ENCODE data around the gene LMTK2. TPM values are rescaled to one million over a fixed set of nuclear protein-coding genes. Genes with fewer than 3 reads are reported as not detected.

Gene LMTK2
- total RNA-seq, 1 donor from 2014 or later = 15.4 TPM

- H3K27ac Mint-ChIP-seq (ENCODE audit: unreplicated experiment) = no peak overlapping the region
- no peaks in the 10 kb centered on the region for H3K9me3 Mint-ChIP-seq (ENCODE audit: unreplicated experiment)
- TF ChIP-seq, protein P1, sequence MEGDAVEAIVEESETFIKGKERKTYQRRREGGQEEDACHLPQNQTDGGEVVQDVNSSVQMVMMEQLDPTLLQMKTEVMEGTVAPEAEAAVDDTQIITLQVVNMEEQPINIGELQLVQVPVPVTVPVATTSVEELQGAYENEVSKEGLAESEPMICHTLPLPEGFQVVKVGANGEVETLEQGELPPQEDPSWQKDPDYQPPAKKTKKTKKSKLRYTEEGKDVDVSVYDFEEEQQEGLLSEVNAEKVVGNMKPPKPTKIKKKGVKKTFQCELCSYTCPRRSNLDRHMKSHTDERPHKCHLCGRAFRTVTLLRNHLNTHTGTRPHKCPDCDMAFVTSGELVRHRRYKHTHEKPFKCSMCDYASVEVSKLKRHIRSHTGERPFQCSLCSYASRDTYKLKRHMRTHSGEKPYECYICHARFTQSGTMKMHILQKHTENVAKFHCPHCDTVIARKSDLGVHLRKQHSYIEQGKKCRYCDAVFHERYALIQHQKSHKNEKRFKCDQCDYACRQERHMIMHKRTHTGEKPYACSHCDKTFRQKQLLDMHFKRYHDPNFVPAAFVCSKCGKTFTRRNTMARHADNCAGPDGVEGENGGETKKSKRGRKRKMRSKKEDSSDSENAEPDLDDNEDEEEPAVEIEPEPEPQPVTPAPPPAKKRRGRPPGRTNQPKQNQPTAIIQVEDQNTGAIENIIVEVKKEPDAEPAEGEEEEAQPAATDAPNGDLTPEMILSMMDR (IDR thresholded peaks at IDR 0.05) = no peak
- no peak for DNase-seq (ENCODE audit: extremely low spot score, unreplicated experiment)
- no peak overlapping the region for H3K4me3 Mint-ChIP-seq (ENCODE audit: unreplicated experiment)
- H3K36me3 Mint-ChIP-seq (ENCODE audit: unreplicated experiment) = peaks cover 11% of the 10 kb centered on the region
- H3K27me3 Mint-ChIP-seq (ENCODE audit: unreplicated experiment) = no peaks in the 10 kb centered on the region
- peaks cover 27% of the 10 kb centered on the region for H3K4me1 Mint-ChIP-seq (ENCODE audit: unreplicated experiment)
These were observed 29.3 kb downstream of the LMTK2 start for GRCh38 chr7:98135984-98136383.

- TF ChIP-seq, protein P1 (IDR thresholded peaks at IDR 0.05) = no peak
- Mint-ChIP-seq H3K4me1 (ENCODE audit: unreplicated experiment) (peaks cover 22% of the 10 kb centered on the region), H3K4me3 (ENCODE audit: unreplicated experiment) (no peak overlapping the region), H3K36me3 (ENCODE audit: unreplicated experiment) (peaks cover 11% of the 10 kb centered on the region), H3K27ac (ENCODE audit: unreplicated experiment) (no peak overlapping the region), H3K9me3 (ENCODE audit: unreplicated experiment) (no peaks in the 10 kb centered on the region), H3K27me3 (ENCODE audit: unreplicated experiment) (no peaks in the 10 kb centered on the region)
- DNase-seq (ENCODE audit: extremely low spot score, unreplicated experiment) = no peak
These were observed 29.8 kb downstream of the LMTK2 start for GRCh38 chr7:98136423-98136822.

- H3K4me1 Mint-ChIP-seq (ENCODE audit: unreplicated experiment) = peaks cover 14% of the 10 kb centered on the region
- no peak for DNase-seq (ENCODE audit: extremely low spot score, unreplicated experiment)
- H3K27ac Mint-ChIP-seq (ENCODE audit: unreplicated experiment) = no peak overlapping the region
- TF ChIP-seq, protein P1 (IDR thresholded peaks at IDR 0.05) = no peak
- H3K9me3 Mint-ChIP-seq (ENCODE audit: unreplicated experiment) = no peaks in the 10 kb centered on the region
- H3K36me3 Mint-ChIP-seq (ENCODE audit: unreplicated experiment) = peaks cover 15% of the 10 kb centered on the region
- H3K4me3 Mint-ChIP-seq (ENCODE audit: unreplicated experiment) = no peak overlapping the region
- H3K27me3 Mint-ChIP-seq (ENCODE audit: unreplicated experiment) = no peaks in the 10 kb centered on the region
These were observed 30.6 kb downstream of the LMTK2 start for GRCh38 chr7:98137134-98137825.

DNA sequence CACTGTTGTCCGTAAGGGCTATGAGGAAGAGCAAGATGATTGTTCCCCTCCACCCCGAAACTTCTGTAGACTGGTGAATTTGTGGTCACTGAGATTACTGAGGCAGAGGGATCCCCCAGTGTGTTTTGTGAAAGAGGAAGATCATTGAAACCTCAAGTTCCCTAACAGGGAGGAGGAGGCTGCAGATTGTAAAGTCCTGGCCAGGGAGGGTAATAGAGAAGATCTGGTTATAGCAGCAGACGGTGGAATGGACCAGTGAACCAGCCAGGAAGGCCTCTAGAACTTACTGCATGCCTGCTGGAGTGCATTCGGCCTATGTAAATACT lies 31.1 kb downstream of the LMTK2 start:
- DNase-seq (ENCODE audit: extremely low spot score, unreplicated experiment) = no peak
- no peak overlapping the region for H3K4me3 Mint-ChIP-seq (ENCODE audit: unreplicated experiment)
- TF ChIP-seq, protein P1 (IDR thresholded peaks at IDR 0.05) = no peak
- no peak overlapping the region for H3K27ac Mint-ChIP-seq (ENCODE audit: unreplicated experiment)
- H3K27me3 Mint-ChIP-seq (ENCODE audit: unreplicated experiment) = no peaks in the 10 kb centered on the region
- H3K9me3 Mint-ChIP-seq (ENCODE audit: unreplicated experiment) = no peaks in the 10 kb centered on the region
- peaks cover 16% of the 10 kb centered on the region for H3K36me3 Mint-ChIP-seq (ENCODE audit: unreplicated experiment)
- peaks cover 10% of the 10 kb centered on the region for H3K4me1 Mint-ChIP-seq (ENCODE audit: unreplicated experiment)

DNA sequence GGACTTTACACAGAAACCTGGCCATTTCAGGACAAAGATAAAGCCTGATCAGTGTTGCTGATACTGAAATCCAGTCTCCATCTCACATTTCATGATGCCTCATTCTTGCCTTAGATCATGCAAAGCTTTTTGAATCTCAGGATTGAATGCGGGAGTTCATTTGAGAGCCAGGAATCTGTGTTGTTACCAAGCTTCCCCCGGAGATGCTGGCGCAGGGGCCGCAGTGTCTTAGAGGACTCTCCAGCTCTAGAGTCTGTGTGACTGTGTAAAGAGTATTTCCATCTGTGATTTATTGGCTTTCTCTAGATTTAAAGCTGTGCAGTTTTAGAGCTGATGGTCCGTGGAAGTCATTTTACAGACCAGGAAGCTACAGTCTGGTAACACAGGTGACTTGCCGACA lies 32.0 kb downstream of the LMTK2 start:
- Mint-ChIP-seq H3K27ac (ENCODE audit: unreplicated experiment) (no peak overlapping the region), H3K27me3 (ENCODE audit: unreplicated experiment) (no peaks in the 10 kb centered on the region), H3K4me3 (ENCODE audit: unreplicated experiment) (no peak overlapping the region), H3K4me1 (ENCODE audit: unreplicated experiment) (peaks cover 3% of the 10 kb centered on the region), H3K36me3 (ENCODE audit: unreplicated experiment) (peaks cover 25% of the 10 kb centered on the region), H3K9me3 (ENCODE audit: unreplicated experiment) (no peaks in the 10 kb centered on the region)
- DNase-seq (ENCODE audit: extremely low spot score, unreplicated experiment) = no peak
- TF ChIP-seq, protein P1 (IDR thresholded peaks at IDR 0.05) = no peak

All from osteocyte (in vitro differentiated cells).